K562 (cell line): Measurements from ENCODE around the gene PARD3B. TPM values are rescaled to one million over a fixed set of nuclear protein-coding genes. Genes with fewer than 3 reads are reported as not detected.
A peak's percentile ranks its signal among the peaks of the same experiment; 100 is the strongest.

Experiments
- ATAC-seq: fragments of 200-7000 bp; cut with Tn5 transposase; 3 replicates; pipeline ENCODE4 v1.9.1; 2020; ENCODE audit warnings: moderate library complexity
- BruUV-seq: library from RNA; stranded (reverse); fragments of 400-500 nt; replicated peaks from 2 replicates; lab custom pipeline; 2021; lab: Mats Ljungman, UMichigan
- CTCF ChIA-PET: fragments of 300-600 bp; formaldehyde crosslinking; extraction: SDS; loops from one replicate; lab custom pipeline; 2021; ENCODE audit warnings: low intra/inter-chr PET ratio; lab: Yijun Ruan, JAX
- POLR2A ChIA-PET: fragments of 300-600, 350-650 bp; sonication (Branson Sonifier 250); formaldehyde crosslinking; extraction: SDS; loops from one replicate; lab custom pipeline; 2021; ENCODE audit warnings: antibody characterized with exemption, inconsistent platforms; lab: Yijun Ruan, JAX
- DNase-seq, 4 experiments: peaks; one replicate each; pipeline versions ENCODE4 v3.0.0 to v3.0.0-alpha.2; 2011 to 2018; ENCODE audit warnings: low spot score in 3 of 4, mixed read lengths in 3 of 4; ENCODE audit errors: extremely low read depth in 1 of 4
- FAIRE-seq: peaks from 2 replicates; lab custom pipeline; 2011; peaks lifted over from hg19 to GRCh38; lab: Jason Lieb, UNC
- H2AFZ ChIP-seq: 2 replicates; pipeline ENCODE4 v1.6.0; 2011; ENCODE audit warnings: low read depth, low read length, control low read depth, inconsistent platforms
- H3K27ac ChIP-seq: fragments of 200-600 bp; 3 replicates; pipeline ENCODE4 v1.8.0; 2011; ENCODE audit warnings: low read depth, mild to moderate bottlenecking, control low read depth, inconsistent platforms, low read length, moderate library complexity, mixed read lengths; ENCODE audit errors: extremely low read depth
- H3K27me3 ChIP-seq, 2 experiments: fragments of 300-600 bp in 1 of 2; 2 replicates in 1 of 2; 3 replicates in 1 of 2; pipeline versions ENCODE4 v1.6.0 to v1.8.0; 2011; ENCODE audit warnings: inconsistent platforms in 2 of 2, low read length in 2 of 2, mild to moderate bottlenecking in 1 of 2, mixed read lengths in 1 of 2, moderate library complexity in 1 of 2; ENCODE audit not compliant: control insufficient read depth in 2 of 2, insufficient read depth in 2 of 2
- H3K36me3 ChIP-seq: fragments of 300-600 bp; 3 replicates; pipeline ENCODE4 v1.8.0; 2011; ENCODE audit warnings: mild to moderate bottlenecking, low read length, inconsistent platforms; ENCODE audit not compliant: control insufficient read depth, insufficient read depth
- H3K4me1 ChIP-seq, 2 experiments: fragments of 200-600 bp in 1 of 2; replicated peaks in 1 of 2; 2 replicates in 1 of 2; 3 replicates in 1 of 2; pipeline versions ENCODE4 v1.5.1 to v1.8.0; 2011; ENCODE audit warnings: inconsistent platforms in 2 of 2, low read length in 2 of 2, mild to moderate bottlenecking in 1 of 2, mixed read lengths in 1 of 2, moderate library complexity in 1 of 2; ENCODE audit not compliant: control insufficient read depth in 2 of 2, insufficient read depth in 2 of 2
- H3K4me2 ChIP-seq: 2 replicates; pipeline ENCODE4 v1.6.1; 2011; ENCODE audit warnings: low read length, control low read depth, inconsistent platforms, mixed read lengths; ENCODE audit not compliant: insufficient read depth
- H3K4me3 ChIP-seq: fragments of 200-600 bp; sonication (generic), shearing (Covaris generic); 2 replicates; pipeline ENCODE4 v1.5.1; 2016; ENCODE audit warnings: control low read depth, inconsistent platforms
- H3K79me2 ChIP-seq: fragments of 200-600 bp; 3 replicates; pipeline ENCODE4 v1.8.0; 2011; ENCODE audit warnings: low read length, inconsistent platforms; ENCODE audit not compliant: control insufficient read depth, insufficient read depth
- H3K9ac ChIP-seq, 2 experiments: 2 replicates each; pipeline versions ENCODE4 v1.6.0 to v1.6.1; 2011; ENCODE audit warnings: low read depth in 2 of 2, low read length in 2 of 2, control low read depth in 1 of 2, inconsistent platforms in 1 of 2, mild to moderate bottlenecking in 1 of 2, mixed read lengths in 1 of 2; ENCODE audit not compliant: insufficient read depth in 1 of 2
- H3K9me1 ChIP-seq: one replicate; pipeline ENCODE4 v1.6.0; 2011; ENCODE audit warnings: inconsistent platforms, mild to moderate bottlenecking, low read length, moderate library complexity; ENCODE audit not compliant: control insufficient read depth, insufficient read depth
- H3K9me3 ChIP-seq: replicated peaks from 2 replicates; pipeline ENCODE4 v1.5.1; 2011; ENCODE audit warnings: low read depth, low read length, inconsistent platforms; ENCODE audit not compliant: control insufficient read depth, insufficient read depth
- H4K20me1 ChIP-seq: replicated peaks from 2 replicates; pipeline ENCODE4 v1.6.1; 2011; ENCODE audit warnings: low read length, inconsistent platforms, mixed read lengths; ENCODE audit not compliant: control insufficient read depth, insufficient read depth
- CAMTA2 ChIP-seq: fragments of 250-450 bp; sonication (Bioruptor Pico); conservative IDR thresholded peaks from 2 replicates; pipeline ENCODE4 v1.5.1; 2022
- ELF1 ChIP-seq: fragments of 200-800 bp; sonication (Bioruptor generic); IDR thresholded peaks from 2 replicates; pipeline ENCODE4 v1.6.1; 2016; ENCODE audit warnings: missing genetic modification characterization, missing compliant biosample characterization
- NR2C1 ChIP-seq, 2 experiments: fragments of 450-650 bp; IDR thresholded peaks; 2 replicates each; pipeline ENCODE4 v1.6.1; 2017; ENCODE audit warnings: mild to moderate bottlenecking in 2 of 2, antibody characterized with exemption in 1 of 2, inconsistent platforms in 1 of 2, missing compliant biosample characterization in 1 of 2, missing genetic modification characterization in 1 of 2
- NR2C2 ChIP-seq, 2 experiments: fragments of 200-800 bp in 1 of 2; sonication (Bioruptor generic) in 1 of 2; sonication (generic) in 1 of 2; formaldehyde crosslinking in 1 of 2; IDR thresholded peaks; 2 replicates each; pipeline versions ENCODE4 v1.6.1 to v1.8.0; 2016 to 2022; ENCODE audit warnings: mild to moderate bottlenecking in 1 of 2, missing compliant biosample characterization in 1 of 2, missing genetic modification characterization in 1 of 2, missing genetic modification reagents in 1 of 2
- SMARCA4 ChIP-seq: fragments of 450-650 bp; IDR thresholded peaks from 2 replicates; pipeline ENCODE4 v1.6.1; 2016
- SMARCA5 ChIP-seq: fragments of 450-650 bp; IDR thresholded peaks from 2 replicates; pipeline ENCODE4 v1.6.1; 2016
- TARDBP ChIP-seq: fragments of 450-650 bp; IDR thresholded peaks from 2 replicates; pipeline ENCODE4 v1.6.1; 2016
- TFAM ChIP-seq: fragments of 250-450 bp; sonication (Bioruptor Pico); conservative IDR thresholded peaks from 2 replicates; pipeline ENCODE4 v1.5.0; 2021; ENCODE audit warnings: mild to moderate bottlenecking, moderate library complexity
- WGBS: fragments of 100-300 bp; shearing (Covaris generic); methylation state at CpG from one replicate; pipeline ENCODE4 v1.1.6; 2016; ENCODE audit warnings: low coverage, mixed read lengths; ENCODE audit not compliant: insufficient coverage; ENCODE audit errors: missing lambda C conversion rate; 5-methylcytosine and 5-hydroxymethylcytosine counted together
- in situ Hi-C: fragments of 300-500 bp; cut with MboI; formaldehyde crosslinking; loops from 4 replicates; pipeline ENCODE4 v1.15.0; 2018; ENCODE audit warnings: inconsistent platforms, mixed read lengths
- intact Hi-C: fragments of 100-400 bp; cut with micrococcal nuclease; formaldehyde crosslinking; loops from 2 replicates; pipeline ENCODE4 v1.14.2; 2022
- polyA plus RNA-seq, 8 experiments: library from polyadenylated mRNA; depleted of rRNA in 4 of 8; stranded (reverse) in 5 of 8; unstranded in 3 of 8; fragments of >200 nt; fragmentation: Nextera tagmentation in 2 of 8; fragmentation: Illumina TruSeq in 1 of 8; extraction: Ambion mirVana in 2 of 8; extraction: Trizol in 1 of 8; gene quantifications; 2 replicates each; pipeline versions ENCODE4 v1.2.1 to v1.2.3, GENCODE V29; 2011 to 2014; ENCODE audit warnings: inconsistent platforms in 1 of 8, missing spikeins in 1 of 8
- total RNA-seq, 7 experiments: library from RNA; depleted of rRNA in 6 of 7; stranded (reverse); fragments of >200 nt in 6 of 7; fragmentation: Illumina TruSeq in 2 of 7; extraction: Trizol in 2 of 7; gene quantifications; 2 replicates each; pipeline versions ENCODE4 v1.2.1 to v1.2.3, GENCODE V29; 2011 to 2021; ENCODE audit warnings: low replicate concordance in 1 of 7

The PARD3B gene
- total and polyA plus RNA-seq, 9 of the 15 experiments (the other 6 are each of a cell fraction or from before 2014, with no cell fraction given) = 0.15 to 3.0 (median 1.1) TPM

DNA sequence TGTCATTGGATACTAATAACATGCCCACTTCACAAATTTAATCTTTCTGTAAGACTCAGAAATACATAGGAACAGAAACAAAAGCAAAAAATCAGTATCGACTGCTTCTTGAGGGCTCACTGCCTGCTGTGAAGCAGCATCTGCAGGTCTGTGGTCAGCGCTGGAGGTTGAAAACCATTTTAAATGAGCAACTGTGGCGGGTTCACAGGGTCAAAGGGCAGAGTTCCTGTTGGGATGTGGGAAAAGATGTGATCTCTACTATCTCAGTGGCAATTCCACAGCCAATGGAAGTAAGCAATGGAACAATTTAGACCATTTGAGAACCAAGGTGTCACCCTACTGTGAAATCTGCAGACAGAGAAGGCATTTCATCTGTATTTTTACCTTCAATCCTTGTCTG, 468.3 kb downstream of the PARD3B start:
- Histone ChIP-seq H3K4me3 (no peak overlapping the region), H3K9me1 (no peaks in the 10 kb centered on the region), H3K79me2 (no peaks in the 10 kb centered on the region), H3K4me2 (no peak overlapping the region), H3K27ac (no peak overlapping the region), H3K27me3 (no peaks in the 10 kb centered on the region), H3K36me3 (no peaks in the 10 kb centered on the region), H3K4me1 (no peaks in the 10 kb centered on the region; a peak in 2 of 5 replicates), H4K20me1 (no peaks in the 10 kb centered on the region), H3K9ac (no peak overlapping the region), H3K9me3 (no peaks in the 10 kb centered on the region), H2AFZ (no peak overlapping the region)
- BruUV-seq = no TSS peak
- no peak for ATAC-seq
- FAIRE-seq = no peak
- CTCF ChIA-PET = no interaction called here
- WGBS = 56% methylated on average over 3 of the region's 3 CpGs
- intact Hi-C loops = no loop called here
- TF ChIP-seq SMARCA4 = no peak
- TF ChIP-seq NR2C1 (IDR thresholded peaks at IDR 0.05) = peak; percentile 11; the same call in 1 of the 2 replicates
- TF ChIP-seq NR2C1 (tag; IDR thresholded peaks at IDR 0.05) = peak; percentile 72
- no peak for TF ChIP-seq SMARCA5
- TF ChIP-seq TARDBP = no peak
- no peak for TF ChIP-seq NR2C2 (CRISPR knock-in tag; IDR thresholded peaks at IDR 0.05)
- TF ChIP-seq NR2C2 (tag; IDR thresholded peaks at IDR 0.05) = peak; percentile 68
- TF ChIP-seq ELF1 (tag) = no peak
- no peak for TF ChIP-seq CAMTA2 (CRISPR knock-in tag)
- no peak for TF ChIP-seq TFAM (CRISPR knock-in tag)
- in situ Hi-C loops = no loop called here
- DNase-seq = no peak
- POLR2A ChIA-PET = no interaction called here
